Uterus (tissue), 4 donors: ENCODE measurements around the gene IFNLR1. TPM values are rescaled to one million over a fixed set of nuclear protein-coding genes. Genes with fewer than 3 reads are reported as not detected.

Experiments
- DNase-seq, 2 donors: peaks; one replicate each; pipeline ENCODE4 v3.0.0-alpha.2; 2019 to 2020
- H3K27ac ChIP-seq, 2 donors: fragments of 200-600 bp; sonication (generic); 1 replicate in 1 of 2; 2 replicates in 1 of 2; pipeline ENCODE4 v1.5.1; 2016 to 2018
- H3K27me3 ChIP-seq, 2 donors: fragments of 200-600 bp; sonication (generic); one replicate each; pipeline ENCODE4 v1.5.1; 2018 to 2019; ENCODE audit warnings: control low read depth in 1 of 2
- H3K36me3 ChIP-seq, 2 donors: fragments of 200-600 bp; sonication (generic); one replicate each; pipeline ENCODE4 v1.5.1; 2019; ENCODE audit warnings: control low read depth in 1 of 2
- H3K4me1 ChIP-seq, 2 donors: fragments of 200-600 bp; sonication (generic); one replicate each; pipeline ENCODE4 v1.5.1; 2018 to 2019; ENCODE audit warnings: control low read depth in 1 of 2
- H3K4me3 ChIP-seq, 2 donors: fragments of 200-600 bp; sonication (generic); 1 replicate in 1 of 2; 2 replicates in 1 of 2; pipeline ENCODE4 v1.5.1; 2018 to 2019; ENCODE audit warnings: mild to moderate bottlenecking in 1 of 2
- H3K9me3 ChIP-seq, 2 donors: fragments of 200-600 bp; sonication (generic); one replicate each; pipeline ENCODE4 v1.5.1; 2019; ENCODE audit warnings: control low read depth in 1 of 2
- POLR2A ChIP-seq, 2 donors: fragments of 450-650 bp; IDR thresholded peaks; one replicate each; pipeline ENCODE4 v1.6.1; 2016; ENCODE audit warnings: antibody characterized with exemption in 2 of 2, mild to moderate bottlenecking in 1 of 2, moderate library complexity in 1 of 2
- intact Hi-C: fragments of 100-400 bp; cut with DNase I; formaldehyde crosslinking; loops from one replicate; pipeline ENCODE4 v1.15.1; 2023; ENCODE audit warnings: low total_unique reads
- total RNA-seq, 4 donors: library from RNA; depleted of rRNA in 3 of 4; stranded (reverse); fragments of >200 nt in 3 of 4; gene quantifications; one replicate each; pipeline versions ENCODE4 v1.1.0 to v1.2.4, GENCODE V29; 2014 to 2023
- TF ChIP-seq, protein P1 (sequence below), 4 experiments: fragments of 200-600 bp in 2 of 4; fragments of 450-650 bp in 2 of 4; sonication (generic) in 2 of 4; IDR thresholded peaks; one replicate each; pipeline ENCODE4 v1.5.1; 2016 to 2019; ENCODE audit warnings: antibody characterized with exemption in 4 of 4, mild to moderate bottlenecking in 2 of 4, moderate library complexity in 1 of 4
- donor health status: DM: yes; HTN: yes; CAD: no.

Gene IFNLR1
- total RNA-seq, 4 donors from 2014 or later = 0.29 to 2.6 (median 1.3) TPM; not detected in 1

DNA sequence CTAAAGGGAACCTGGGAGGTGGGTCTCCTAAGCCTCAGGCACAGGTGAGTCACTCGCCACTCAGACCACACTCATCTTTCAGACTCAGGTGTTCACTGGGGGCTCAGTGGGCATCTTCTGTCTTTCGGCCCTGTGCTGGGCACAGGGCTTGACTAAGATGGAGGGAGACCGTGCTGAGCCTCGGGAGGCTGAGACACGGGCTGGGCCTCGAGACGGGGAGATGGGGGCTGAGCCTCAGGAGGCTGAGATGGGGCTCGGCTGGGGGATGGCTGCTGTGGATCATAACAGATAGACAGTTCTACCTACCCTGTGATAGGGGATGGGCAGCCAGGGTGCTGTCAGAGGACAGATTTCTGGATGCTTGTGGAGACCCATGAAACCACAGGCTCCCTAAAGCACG, 15.5 kb upstream of the IFNLR1 start:
- no peak overlapping the region for H3K4me3 ChIP-seq
- TF ChIP-seq, protein P1, sequence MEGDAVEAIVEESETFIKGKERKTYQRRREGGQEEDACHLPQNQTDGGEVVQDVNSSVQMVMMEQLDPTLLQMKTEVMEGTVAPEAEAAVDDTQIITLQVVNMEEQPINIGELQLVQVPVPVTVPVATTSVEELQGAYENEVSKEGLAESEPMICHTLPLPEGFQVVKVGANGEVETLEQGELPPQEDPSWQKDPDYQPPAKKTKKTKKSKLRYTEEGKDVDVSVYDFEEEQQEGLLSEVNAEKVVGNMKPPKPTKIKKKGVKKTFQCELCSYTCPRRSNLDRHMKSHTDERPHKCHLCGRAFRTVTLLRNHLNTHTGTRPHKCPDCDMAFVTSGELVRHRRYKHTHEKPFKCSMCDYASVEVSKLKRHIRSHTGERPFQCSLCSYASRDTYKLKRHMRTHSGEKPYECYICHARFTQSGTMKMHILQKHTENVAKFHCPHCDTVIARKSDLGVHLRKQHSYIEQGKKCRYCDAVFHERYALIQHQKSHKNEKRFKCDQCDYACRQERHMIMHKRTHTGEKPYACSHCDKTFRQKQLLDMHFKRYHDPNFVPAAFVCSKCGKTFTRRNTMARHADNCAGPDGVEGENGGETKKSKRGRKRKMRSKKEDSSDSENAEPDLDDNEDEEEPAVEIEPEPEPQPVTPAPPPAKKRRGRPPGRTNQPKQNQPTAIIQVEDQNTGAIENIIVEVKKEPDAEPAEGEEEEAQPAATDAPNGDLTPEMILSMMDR (IDR thresholded peaks at IDR 0.05) = no peak
- TF ChIP-seq POLR2A (IDR thresholded peaks at IDR 0.05) = no peak
- H3K9me3 ChIP-seq = no peaks in the 10 kb centered on the region
- intact Hi-C loops = no loop called here
- peaks cover 0 to 3% of the 10 kb centered on the region in 2 donors for H3K4me1 ChIP-seq
- no peak for DNase-seq
- H3K27ac ChIP-seq = peak overlapping the region; percentile 33 to 66
- no peaks in the 10 kb centered on the region for H3K27me3 ChIP-seq
- H3K36me3 ChIP-seq = no peaks in the 10 kb centered on the region

DNA sequence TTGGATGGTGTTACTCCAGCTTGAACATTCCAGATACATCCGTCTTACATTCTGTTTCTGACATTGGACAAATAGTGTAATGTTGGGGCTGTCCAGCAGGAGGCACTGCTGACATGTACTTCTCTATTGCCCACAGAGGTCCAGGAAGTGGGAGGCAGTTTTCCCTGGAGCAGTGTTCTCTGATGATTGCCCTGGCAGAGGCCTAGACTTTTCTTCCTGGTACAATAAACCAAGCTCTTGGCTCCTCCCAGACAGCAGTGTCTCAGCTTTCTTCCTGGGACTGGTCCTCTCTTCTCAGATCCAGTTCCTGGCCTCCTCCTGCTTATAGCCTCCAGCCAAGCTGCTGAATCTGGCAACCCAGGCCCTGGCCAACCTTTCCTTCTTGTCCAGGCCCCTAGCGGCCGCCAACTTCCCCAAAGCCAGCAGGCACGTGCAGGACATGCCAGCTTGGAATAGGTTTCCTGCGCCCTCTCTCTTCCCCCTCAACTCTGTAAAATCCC, 14.9 kb upstream of the IFNLR1 start:
- Histone ChIP-seq H3K4me1 (peaks cover 0 to 3% of the 10 kb centered on the region in 2 donors), H3K27ac (peak overlapping the region; percentile 33 to 66), H3K9me3 (no peaks in the 10 kb centered on the region), H3K4me3 (no peak overlapping the region), H3K27me3 (no peaks in the 10 kb centered on the region), H3K36me3 (no peaks in the 10 kb centered on the region)
- TF ChIP-seq POLR2A (IDR thresholded peaks at IDR 0.05) = no peak
- TF ChIP-seq, protein P1 (IDR thresholded peaks at IDR 0.05) = peak; percentile 58 to 87 (median 76)
- intact Hi-C loops = loop anchor here (2.0 kb wide), 1 partner anchor 191 kb away; no protein-coding TSS in a partner anchor
- peak; percentile 75 to 86 for DNase-seq

DNA sequence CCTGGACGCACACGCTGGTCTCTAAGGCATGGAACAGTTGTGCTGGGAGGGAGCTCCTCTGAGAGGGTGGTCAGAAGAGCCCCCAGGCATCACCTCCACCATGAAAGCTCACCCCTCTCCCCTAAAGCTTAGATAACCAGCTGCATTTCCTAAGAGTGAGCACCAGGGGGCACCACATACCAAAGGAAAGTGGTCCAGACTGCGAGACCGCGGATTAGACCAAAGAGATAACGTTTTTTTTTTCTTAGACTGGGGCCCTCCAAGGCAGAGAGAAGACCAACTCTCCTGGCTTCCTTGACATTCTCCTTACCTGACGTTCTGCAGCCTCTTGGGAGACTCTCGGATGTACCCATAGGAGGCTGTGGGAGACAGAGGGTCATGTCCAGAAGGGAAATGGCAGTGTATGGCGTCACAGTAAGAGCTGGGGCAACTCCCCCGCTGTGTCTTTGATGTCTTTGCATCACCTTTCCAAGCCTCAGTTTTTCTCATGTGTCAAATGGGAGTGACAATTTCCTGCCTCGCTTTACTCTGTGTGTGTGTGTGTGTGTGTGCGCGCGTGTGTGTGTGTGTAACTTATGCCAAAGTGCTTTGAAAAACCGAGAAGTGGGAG, 12.3 kb upstream of the IFNLR1 start:
- Histone ChIP-seq H3K27ac (no peak overlapping the region), H3K9me3 (no peaks in the 10 kb centered on the region), H3K27me3 (no peaks in the 10 kb centered on the region), H3K4me1 (peaks cover 0 to 3% of the 10 kb centered on the region in 2 donors), H3K4me3 (no peak overlapping the region), H3K36me3 (no peaks in the 10 kb centered on the region)
- no peak for TF ChIP-seq POLR2A (IDR thresholded peaks at IDR 0.05)
- TF ChIP-seq, protein P1 (IDR thresholded peaks at IDR 0.05) = peak; percentile 89 to 93 (median 91)
- peak; percentile 63 to 70 for DNase-seq
- intact Hi-C loops = no loop called here

DNA sequence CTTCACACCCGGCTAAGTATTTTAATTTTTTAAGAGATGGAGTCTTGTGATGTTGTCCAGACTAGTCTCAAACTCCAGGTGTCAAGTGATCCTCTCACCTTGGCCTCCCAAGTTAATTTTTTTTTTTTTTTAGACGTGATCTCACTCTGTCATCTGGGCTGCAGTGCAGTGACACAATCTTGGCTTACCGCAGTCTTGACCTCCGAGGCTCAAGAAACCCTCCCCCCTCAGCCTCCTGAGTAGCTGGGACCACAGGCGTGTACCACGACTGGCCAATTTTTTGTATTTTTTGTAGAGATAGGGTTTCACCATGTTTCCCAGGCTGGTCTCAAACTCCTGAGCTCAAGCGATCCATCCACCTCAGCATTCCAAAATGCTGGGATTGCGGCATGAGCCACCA, 11.7 kb upstream of the IFNLR1 start:
- Histone ChIP-seq H3K9me3 (no peaks in the 10 kb centered on the region), H3K4me3 (no peak overlapping the region), H3K4me1 (peaks cover 0 to 3% of the 10 kb centered on the region in 2 donors), H3K27ac (no peak overlapping the region), H3K27me3 (no peaks in the 10 kb centered on the region), H3K36me3 (no peaks in the 10 kb centered on the region)
- TF ChIP-seq, protein P1 (IDR thresholded peaks at IDR 0.05) = no peak
- no peak for TF ChIP-seq POLR2A (IDR thresholded peaks at IDR 0.05)
- intact Hi-C loops = no loop called here
- DNase-seq = no peak

DNA sequence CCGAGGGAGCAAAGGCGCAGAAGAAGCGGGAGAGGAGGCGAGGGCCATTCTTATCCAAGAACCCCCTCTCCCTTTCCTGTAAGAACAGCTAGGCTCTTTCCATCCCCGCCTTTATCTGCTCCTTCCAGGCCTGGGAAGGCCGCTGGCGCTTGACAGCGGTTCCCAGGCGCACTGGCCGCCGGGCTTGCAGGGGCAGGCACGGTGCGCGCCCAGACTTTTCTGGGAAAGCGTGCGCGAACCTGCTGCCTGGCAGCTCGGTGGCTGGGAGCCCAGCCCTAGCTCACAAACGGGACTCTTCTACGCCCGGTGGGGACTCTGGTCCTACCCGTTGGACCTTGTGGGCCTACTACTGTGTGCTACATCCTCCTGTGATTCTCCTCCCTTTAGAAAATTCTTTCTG, 8.8 kb upstream of the IFNLR1 start:
- intact Hi-C loops = no loop called here
- H3K4me3 ChIP-seq = no peak overlapping the region
- TF ChIP-seq, protein P1 (IDR thresholded peaks at IDR 0.05) = no peak
- no peak for TF ChIP-seq POLR2A (IDR thresholded peaks at IDR 0.05)
- H3K4me1 ChIP-seq = no peaks in the 10 kb centered on the region
- H3K36me3 ChIP-seq = no peaks in the 10 kb centered on the region
- DNase-seq = no peak
- no peak overlapping the region for H3K27ac ChIP-seq
- no peaks in the 10 kb centered on the region for H3K9me3 ChIP-seq
- no peaks in the 10 kb centered on the region for H3K27me3 ChIP-seq
